NCI-H524 treated with DMSO at 0.1 percent for 48 hours (cell line): ENCODE measurements around the gene PTCRA.
"Not testable (repeated sequence)": the region's sequence is repeated elsewhere in the genome, so short reads cannot be mapped to it uniquely, and the experiment has no call there.

Experiments used
- DNase-seq: peaks from one replicate; lab custom pipeline; 2025; lab: John Stamatoyannopoulos, UW

The PTCRA gene

GRCh38 chr6:42915732-42916131, at the start of gene PTCRA:
TSS of gene PTCRA (plus strand) at chr6:42916053. CDS start at chr6:42916070, 17 bp downstream.
- no peak for DNase-seq

GRCh38 chr6:42870145-42870936, 45.5 kb upstream of the PTCRA start:
- DNase-seq: no peak

- DNase-seq: no peak
Measured at GRCh38 chr6:42871711-42872110, 44.1 kb upstream of the PTCRA start.

GRCh38 chr6:42873313-42873712, 42.5 kb upstream of the PTCRA start:
- peak; percentile 46 for DNase-seq

GRCh38 chr6:42877695-42878094, 38.2 kb upstream of the PTCRA start:
- no peak for DNase-seq

- DNase-seq: peak; percentile 74
Measured at GRCh38 chr6:42879372-42880239, 36.2 kb upstream of the PTCRA start, which contains the start of gene RPL7L1. TSS of gene RPL7L1 (plus strand) at chr6:42879616. CDS start at chr6:42879911, 295 bp downstream.

- DNase-seq: not testable (repeated sequence)
Measured at GRCh38 chr6:42880240-42880817, 35.5 kb upstream of the PTCRA start.

GRCh38 chr6:42880871-42881270, 35.0 kb upstream of the PTCRA start:
- not testable (repeated sequence) for DNase-seq

GRCh38 chr6:42885702-42886101, 30.2 kb upstream of the PTCRA start:
- no peak for DNase-seq

- not testable (repeated sequence) for DNase-seq
Measured at GRCh38 chr6:42888201-42888600, 27.7 kb upstream of the PTCRA start.

- DNase-seq: no peak
Measured at GRCh38 chr6:42889815-42890214, 26.0 kb upstream of the PTCRA start.

GRCh38 chr6:42890311-42891198, 25.3 kb upstream of the PTCRA start:
- no peak for DNase-seq

- DNase-seq: no peak
Measured at GRCh38 chr6:42891199-42891722, 24.6 kb upstream of the PTCRA start.

GRCh38 chr6:42894041-42894828, 21.6 kb upstream of the PTCRA start:
- DNase-seq: not testable (repeated sequence)

GRCh38 chr6:42896178-42896719, 19.6 kb upstream of the PTCRA start:
- peak; percentile 77 for DNase-seq

GRCh38 chr6:42898891-42899361, 16.9 kb upstream of the PTCRA start:
- peak; percentile 29 for DNase-seq

- no peak for DNase-seq
Measured at GRCh38 chr6:42899871-42900270, 16.0 kb upstream of the PTCRA start.

GRCh38 chr6:42901538-42901957, 14.3 kb upstream of the PTCRA start:
- peak; percentile 56 for DNase-seq

- not testable (repeated sequence) for DNase-seq
Measured at GRCh38 chr6:42902429-42903263, 13.2 kb upstream of the PTCRA start.
